ENCODE data around the gene SURF1.

- TF ChIP-seq TAF1 (IDR thresholded peaks at IDR 0.05; ENCODE audit: low read depth), result no peak
- no peak for TF ChIP-seq MAX (IDR thresholded peaks at IDR 0.05)
- no peak for TF ChIP-seq CEBPB (IDR thresholded peaks at IDR 0.05)
- TF ChIP-seq REST (IDR thresholded peaks at IDR 0.05; ENCODE audit: low read depth), result no peak
- TF ChIP-seq TCF12 (IDR thresholded peaks at IDR 0.05; ENCODE audit: low read depth), result no peak
- TF ChIP-seq CREB1 (IDR thresholded peaks at IDR 0.05; ENCODE audit: low read depth), result no peak
- no peak for TF ChIP-seq EP300 (IDR thresholded peaks at IDR 0.05; ENCODE audit: borderline replicate concordance)
- no peak for TF ChIP-seq RAD21 (IDR thresholded peaks at IDR 0.05; ENCODE audit: low read depth)
- no peak for TF ChIP-seq USF1 (IDR thresholded peaks at IDR 0.05)
- TF ChIP-seq YY1 (IDR thresholded peaks at IDR 0.05; ENCODE audit: low read depth), result no peak
- TF ChIP-seq FOXM1 (IDR thresholded peaks at IDR 0.05; ENCODE audit: borderline replicate concordance, low read depth), result no peak
- no peak for TF ChIP-seq EGR1 (IDR thresholded peaks at IDR 0.05)
- no peak for TF ChIP-seq NFIC (IDR thresholded peaks at IDR 0.05)
These were observed 31.4 kb upstream of the SURF1 start for GRCh38 chr9:133387680-133388079.

Data from Ishikawa (cell line).